Measurements from ENCODE around the gene PSME1.

- TF ChIP-seq CTCF (IDR thresholded peaks at IDR 0.05 in 4 of 5, conservative IDR thresholded peaks at IDR 0.05 in 1 of 5) (no peak), POLR2A (IDR thresholded peaks at IDR 0.05) (no peak)
Observed at GRCh38 chr14:24172871-24173281, 36.9 kb downstream of the PSME1 start.

All from gastrocnemius medialis (tissue), 4 donors.